HepG2 (cell line): ENCODE measurements around the gene ADM5. TPM values are rescaled to one million over a fixed set of nuclear protein-coding genes. Genes with fewer than 3 reads are reported as not detected.

ENCODE experiments used
- ARID2 ChIP-seq: sonication (generic); formaldehyde crosslinking; IDR thresholded peaks from 2 replicates; pipeline ENCODE4 v1.8.1; 2022; ENCODE audit warnings: mild to moderate bottlenecking, missing genetic modification reagents, borderline replicate concordance
- ATF7-NPFF ChIP-seq: sonication (generic); formaldehyde crosslinking; IDR thresholded peaks from 2 replicates; pipeline ENCODE4 v1.8.1; 2023; ENCODE audit warnings: mild to moderate bottlenecking, low read depth, missing genetic modification reagents, moderate library complexity
- DMTF1 ChIP-seq: sonication (generic); formaldehyde crosslinking; IDR thresholded peaks from 2 replicates; pipeline ENCODE4 v1.4.0; 2020; ENCODE audit warnings: mild to moderate bottlenecking, missing genetic modification reagents
- ETS1 ChIP-seq: sonication (generic); formaldehyde crosslinking; IDR thresholded peaks from 2 replicates; pipeline ENCODE4 v1.4.0; 2020; ENCODE audit warnings: missing genetic modification reagents
- GMEB1 ChIP-seq: sonication (generic); formaldehyde crosslinking; IDR thresholded peaks from 2 replicates; pipeline ENCODE4 v1.5.1; 2020; ENCODE audit warnings: missing genetic modification reagents, mild to moderate bottlenecking, borderline replicate concordance
- HNF4A ChIP-seq: sonication (generic); formaldehyde crosslinking; IDR thresholded peaks from 2 replicates; pipeline ENCODE4 v1.4.0; 2020; ENCODE audit warnings: missing genetic modification reagents
- KLF6 ChIP-seq: IDR thresholded peaks from 2 replicates; pipeline ENCODE4 v1.8.0; 2016; ENCODE audit warnings: missing biosample characterization, missing genetic modification reagents
- MAFF ChIP-seq: IDR thresholded peaks from 2 replicates; pipeline ENCODE4 v1.6.1; 2011; ENCODE audit warnings: low read depth, low read length, improper control_type of control experiment
- MAZ ChIP-seq, 2 experiments: sonication (generic) in 1 of 2; formaldehyde crosslinking in 1 of 2; IDR thresholded peaks; 2 replicates each; pipeline versions ENCODE4 v1.5.0 to v1.6.1; 2012 to 2020; ENCODE audit warnings: low read depth in 2 of 2, mild to moderate bottlenecking in 2 of 2, borderline replicate concordance in 1 of 2, improper control_type of control experiment in 1 of 2, low read length in 1 of 2, missing genetic modification reagents in 1 of 2, moderate library complexity in 1 of 2
- MED13 ChIP-seq: sonication (generic); formaldehyde crosslinking; IDR thresholded peaks from 2 replicates; pipeline ENCODE4 v1.5.0; 2020; ENCODE audit warnings: missing genetic modification reagents
- PCBP2 ChIP-seq: fragments of 200-400 bp; formaldehyde crosslinking; optimal IDR thresholded peaks from 2 replicates; pipeline ENCODE3; 2018; ENCODE audit warnings: low read length, low read depth; ENCODE audit not compliant: poor library complexity, severe bottlenecking
- PRMT3 ChIP-seq: sonication (generic); formaldehyde crosslinking; IDR thresholded peaks from 2 replicates; pipeline ENCODE4 v1.8.1; 2022; ENCODE audit warnings: low read depth, mild to moderate bottlenecking, moderate library complexity, missing genetic modification reagents, borderline replicate concordance
- SMARCC2 ChIP-seq: fragments of 450-650 bp; IDR thresholded peaks from 2 replicates; pipeline ENCODE4 v1.6.1; 2017; ENCODE audit warnings: antibody characterized with exemption, mild to moderate bottlenecking
- SP1 ChIP-seq, 2 experiments: fragments of 450-650 bp in 1 of 2; sonication (generic) in 1 of 2; formaldehyde crosslinking in 1 of 2; IDR thresholded peaks; 2 replicates each; pipeline versions ENCODE4 v1.4.0 to v1.6.1; 2016 to 2020; ENCODE audit warnings: missing genetic modification reagents in 1 of 2
- ZNF292 ChIP-seq: sonication (generic); formaldehyde crosslinking; IDR thresholded peaks from 2 replicates; pipeline ENCODE4 v1.8.1; 2022; ENCODE audit warnings: mild to moderate bottlenecking, low read depth, missing genetic modification reagents, borderline replicate concordance
- ZNF556 ChIP-seq: sonication (generic); formaldehyde crosslinking; IDR thresholded peaks from 2 replicates; pipeline ENCODE4 v1.4.0; 2020; ENCODE audit warnings: mild to moderate bottlenecking, missing genetic modification reagents, borderline replicate concordance
- ZNF879 ChIP-seq: sonication (generic); formaldehyde crosslinking; IDR thresholded peaks from 2 replicates; pipeline ENCODE4 v1.8.1; 2023; ENCODE audit warnings: missing genetic modification reagents
- polyA plus RNA-seq, 8 experiments: library from polyadenylated mRNA; depleted of rRNA in 3 of 8; stranded (reverse) in 7 of 8; unstranded in 1 of 8; fragments of >200 nt; fragmentation: Illumina TruSeq in 4 of 8; extraction: Trizol in 4 of 8; gene quantifications; 2 replicates each; pipeline versions ENCODE4 v1.2.1 to v1.2.3, GENCODE V29; 2011 to 2016; ENCODE audit warnings: low read depth in 4 of 8, missing spikeins in 1 of 8, mixed read lengths in 1 of 8; ENCODE audit not compliant: insufficient read depth in 1 of 8
- total RNA-seq, 5 experiments: library from RNA; depleted of rRNA; stranded (reverse); fragments of >200 nt; fragmentation: Illumina TruSeq; extraction: Trizol; gene quantifications; 2 replicates each; pipeline ENCODE4 v1.2.3, GENCODE V29; 2016; ENCODE audit warnings: low read depth in 1 of 5
- TF ChIP-seq, protein P1 (sequence below): sonication (generic); formaldehyde crosslinking; IDR thresholded peaks from 2 replicates; pipeline ENCODE4 v1.5.1; 2020; ENCODE audit warnings: mild to moderate bottlenecking, moderate library complexity, missing genetic modification reagents
- TF ChIP-seq, protein P2 (sequence below): sonication (generic); formaldehyde crosslinking; IDR thresholded peaks from 2 replicates; pipeline ENCODE4 v1.9.0; 2021; ENCODE audit warnings: missing genetic modification reagents, mild to moderate bottlenecking, borderline replicate concordance

Gene ADM5
- total and polyA plus RNA-seq, 2 of the 13 experiments (the other 11 are each of a cell fraction or from before 2014, with no cell fraction given): 2.7 to 4.1 TPM

DNA sequence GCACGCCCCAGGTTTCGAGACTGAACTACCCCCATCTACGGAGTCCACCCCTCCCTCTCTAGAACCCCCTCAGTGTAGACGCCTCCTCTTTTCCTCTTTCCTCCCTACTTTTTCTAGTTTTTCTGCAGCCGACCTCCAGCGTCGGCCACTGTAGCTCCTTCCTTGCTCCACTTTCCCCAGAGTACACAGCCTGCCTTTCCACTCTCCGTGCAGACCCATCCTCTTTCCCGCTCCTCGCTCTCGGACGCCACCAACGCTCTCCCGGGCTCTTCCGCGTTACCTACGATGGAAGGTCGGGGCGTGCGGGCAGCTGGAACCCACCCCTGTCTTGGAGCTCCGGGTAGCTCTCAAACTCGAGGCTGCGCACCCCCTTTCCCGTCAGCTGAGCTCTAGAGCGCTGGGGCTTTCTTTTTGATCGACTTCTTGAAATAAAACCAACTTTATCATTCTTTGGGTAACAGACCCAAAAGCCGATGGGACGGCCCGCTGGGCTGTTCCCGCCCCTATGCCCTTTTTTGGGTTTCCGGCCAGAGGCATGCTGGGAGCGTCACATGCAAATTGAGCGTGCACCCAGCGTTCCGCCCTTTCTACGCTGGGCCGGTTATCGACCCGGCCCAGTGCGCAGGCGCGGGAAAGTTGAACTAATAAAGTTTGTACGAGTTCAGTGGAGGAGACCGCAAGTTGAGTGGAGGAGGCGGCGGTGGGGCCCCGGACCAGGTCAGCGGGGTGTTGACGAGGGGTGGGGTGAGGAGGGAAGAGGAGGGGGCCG, 23.9 kb upstream of the ADM5 start, which contains the start of the genes BCL2L12 and IRF3 (continued):
- TF ChIP-seq ETS1 (CRISPR knock-in tag) (no peak), ZNF556 (no peak), SP1 (IDR thresholded peaks at IDR 0.05) (no peak), SP1 (CRISPR knock-in tag; IDR thresholded peaks at IDR 0.05) (peak; percentile 71), ZNF879 (CRISPR knock-in tag) (no peak), DMTF1 (CRISPR knock-in tag) (0 out of 2 replicates have a peak, but pooled peaks have one; percentile 29), SMARCC2 (no peak), GMEB1 (CRISPR knock-in tag) (peak; percentile 99), ATF7-NPFF (CRISPR knock-in tag) (no peak), MED13 (no peak), MAFF (no peak), ZNF292 (CRISPR knock-in tag) (no peak), MAZ (IDR thresholded peaks at IDR 0.05; ENCODE audit: borderline replicate concordance, low read depth, low read length) (no peak), MAZ (CRISPR knock-in tag; IDR thresholded peaks at IDR 0.05; ENCODE audit: low read depth) (no peak; the same call in 1 of the 2 replicates), HNF4A (CRISPR knock-in tag) (no peak), KLF6 (CRISPR knock-in tag) (0 out of 2 replicates have a peak, but pooled peaks have one; percentile 47), ARID2 (CRISPR knock-in tag) (no peak), PCBP2 (no peak), PRMT3 (no peak)
- TF ChIP-seq, protein P1, sequence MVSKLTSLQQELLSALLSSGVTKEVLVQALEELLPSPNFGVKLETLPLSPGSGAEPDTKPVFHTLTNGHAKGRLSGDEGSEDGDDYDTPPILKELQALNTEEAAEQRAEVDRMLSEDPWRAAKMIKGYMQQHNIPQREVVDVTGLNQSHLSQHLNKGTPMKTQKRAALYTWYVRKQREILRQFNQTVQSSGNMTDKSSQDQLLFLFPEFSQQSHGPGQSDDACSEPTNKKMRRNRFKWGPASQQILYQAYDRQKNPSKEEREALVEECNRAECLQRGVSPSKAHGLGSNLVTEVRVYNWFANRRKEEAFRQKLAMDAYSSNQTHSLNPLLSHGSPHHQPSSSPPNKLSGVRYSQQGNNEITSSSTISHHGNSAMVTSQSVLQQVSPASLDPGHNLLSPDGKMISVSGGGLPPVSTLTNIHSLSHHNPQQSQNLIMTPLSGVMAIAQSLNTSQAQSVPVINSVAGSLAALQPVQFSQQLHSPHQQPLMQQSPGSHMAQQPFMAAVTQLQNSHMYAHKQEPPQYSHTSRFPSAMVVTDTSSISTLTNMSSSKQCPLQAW (CRISPR knock-in tag): no peak
- TF ChIP-seq, protein P2, sequence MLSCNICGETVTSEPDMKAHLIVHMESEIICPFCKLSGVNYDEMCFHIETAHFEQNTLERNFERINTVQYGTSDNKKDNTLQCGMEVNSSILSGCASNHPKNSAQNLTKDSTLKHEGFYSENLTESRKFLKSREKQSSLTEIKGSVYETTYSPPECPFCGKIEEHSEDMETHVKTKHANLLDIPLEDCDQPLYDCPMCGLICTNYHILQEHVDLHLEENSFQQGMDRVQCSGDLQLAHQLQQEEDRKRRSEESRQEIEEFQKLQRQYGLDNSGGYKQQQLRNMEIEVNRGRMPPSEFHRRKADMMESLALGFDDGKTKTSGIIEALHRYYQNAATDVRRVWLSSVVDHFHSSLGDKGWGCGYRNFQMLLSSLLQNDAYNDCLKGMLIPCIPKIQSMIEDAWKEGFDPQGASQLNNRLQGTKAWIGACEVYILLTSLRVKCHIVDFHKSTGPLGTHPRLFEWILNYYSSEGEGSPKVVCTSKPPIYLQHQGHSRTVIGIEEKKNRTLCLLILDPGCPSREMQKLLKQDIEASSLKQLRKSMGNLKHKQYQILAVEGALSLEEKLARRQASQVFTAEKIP (CRISPR knock-in tag): no peak
